HFF-Myc (cell line): ENCODE results near the gene NUCKS1.
A peak's percentile ranks its signal among the peaks of the same experiment; 100 is the strongest.

Source experiments
- DNase-seq: peaks from one replicate; pipeline ENCODE4 v3.0.0-alpha.2; 2011; ENCODE audit warnings: low read depth; ENCODE audit errors: extremely low read depth
- H3K4me3 ChIP-seq: replicated peaks from 2 replicates; pipeline ENCODE4 v1.5.1; 2011; ENCODE audit warnings: low read depth, mild to moderate bottlenecking, control low read depth, low read length
- TF ChIP-seq, protein P1 (sequence below): IDR thresholded peaks from 2 replicates; pipeline ENCODE4 v1.5.1; 2012; ENCODE audit warnings: mild to moderate bottlenecking, low read depth, low read length, control low read depth; ENCODE audit errors: missing control alignments

Gene NUCKS1

DNA sequence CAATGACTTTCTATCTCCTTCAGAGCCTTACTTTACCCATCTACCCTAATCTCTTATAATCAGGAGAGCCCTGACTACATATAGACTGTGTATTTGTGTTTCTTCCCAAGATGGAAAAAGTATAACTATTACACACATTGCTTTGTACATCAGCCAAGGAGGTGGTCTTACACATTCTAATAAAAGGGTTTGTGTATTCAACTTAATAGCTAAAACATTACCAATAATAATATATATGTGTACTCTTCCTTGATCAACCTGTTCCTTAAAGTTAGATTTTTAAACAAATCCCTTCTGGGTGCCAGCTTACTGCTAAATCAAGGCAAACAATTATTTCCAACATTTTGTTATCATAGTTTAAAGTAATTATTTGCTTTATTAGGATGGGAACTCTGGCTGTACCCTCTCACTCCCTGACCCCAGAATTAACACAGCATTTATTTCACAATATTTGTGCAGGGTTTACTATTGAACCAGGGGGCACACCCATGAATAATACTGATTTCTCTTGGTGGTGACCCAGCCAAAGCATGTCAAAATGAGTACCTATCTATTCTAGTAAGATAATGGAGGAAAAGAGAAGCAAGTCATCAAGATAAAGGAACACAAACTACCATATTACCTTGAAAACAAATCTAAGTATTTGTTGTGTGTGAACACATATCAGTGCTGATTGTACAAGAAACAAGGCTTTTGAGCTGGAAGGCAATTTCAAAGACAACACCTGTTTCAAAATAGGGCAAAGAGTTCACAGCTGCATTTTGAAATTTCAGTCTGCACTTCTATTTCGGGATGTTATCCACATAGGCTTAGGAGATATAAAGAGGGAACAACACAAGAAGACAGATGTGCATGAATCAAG is 39.5 kb downstream of the NUCKS1 start:
- TF ChIP-seq, protein P1, sequence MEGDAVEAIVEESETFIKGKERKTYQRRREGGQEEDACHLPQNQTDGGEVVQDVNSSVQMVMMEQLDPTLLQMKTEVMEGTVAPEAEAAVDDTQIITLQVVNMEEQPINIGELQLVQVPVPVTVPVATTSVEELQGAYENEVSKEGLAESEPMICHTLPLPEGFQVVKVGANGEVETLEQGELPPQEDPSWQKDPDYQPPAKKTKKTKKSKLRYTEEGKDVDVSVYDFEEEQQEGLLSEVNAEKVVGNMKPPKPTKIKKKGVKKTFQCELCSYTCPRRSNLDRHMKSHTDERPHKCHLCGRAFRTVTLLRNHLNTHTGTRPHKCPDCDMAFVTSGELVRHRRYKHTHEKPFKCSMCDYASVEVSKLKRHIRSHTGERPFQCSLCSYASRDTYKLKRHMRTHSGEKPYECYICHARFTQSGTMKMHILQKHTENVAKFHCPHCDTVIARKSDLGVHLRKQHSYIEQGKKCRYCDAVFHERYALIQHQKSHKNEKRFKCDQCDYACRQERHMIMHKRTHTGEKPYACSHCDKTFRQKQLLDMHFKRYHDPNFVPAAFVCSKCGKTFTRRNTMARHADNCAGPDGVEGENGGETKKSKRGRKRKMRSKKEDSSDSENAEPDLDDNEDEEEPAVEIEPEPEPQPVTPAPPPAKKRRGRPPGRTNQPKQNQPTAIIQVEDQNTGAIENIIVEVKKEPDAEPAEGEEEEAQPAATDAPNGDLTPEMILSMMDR, result no peak
- no peak overlapping the region for H3K4me3 ChIP-seq
- no peak for DNase-seq

DNA sequence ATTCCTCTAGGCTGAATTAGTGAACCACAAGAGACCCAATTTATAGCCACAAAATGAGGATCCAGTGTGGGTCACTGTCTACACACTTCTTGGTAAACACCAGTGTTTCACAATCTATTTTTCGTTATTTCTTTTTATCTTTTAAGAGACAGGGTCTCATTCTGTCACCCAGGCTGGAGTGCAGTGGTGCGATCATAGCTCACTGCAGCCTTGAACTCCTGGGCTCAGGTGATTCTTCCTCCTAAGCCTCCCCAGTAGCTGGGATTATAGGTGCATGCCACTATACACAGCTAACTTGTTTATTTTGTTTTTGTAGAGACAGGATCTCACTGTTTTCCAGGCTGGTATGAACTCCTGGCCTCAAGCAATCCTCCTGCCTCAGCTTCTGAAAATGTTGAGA is 40.3 kb downstream of the NUCKS1 start:
- TF ChIP-seq, protein P1, result no peak

GRCh38 chr1:205709059-205709398 is 41.0 kb downstream of the NUCKS1 start:
- no peak overlapping the region for H3K4me3 ChIP-seq
- TF ChIP-seq, protein P1, result no peak
- DNase-seq, result peak; percentile 12

More for the DNA sequence above, 40.3 kb downstream of the NUCKS1 start:
- no peak for DNase-seq
- no peak overlapping the region for H3K4me3 ChIP-seq

GRCh38 chr1:205706601-205707502 is 43.1 kb downstream of the NUCKS1 start:
- TF ChIP-seq, protein P1, result no peak
- no peak overlapping the region for H3K4me3 ChIP-seq
- no peak for DNase-seq

- TF ChIP-seq, protein P1, result no peak
- H3K4me3 ChIP-seq, result no peak overlapping the region
- no peak for DNase-seq
These were observed 45.1 kb downstream of the NUCKS1 start for GRCh38 chr1:205704903-205705302.

DNA sequence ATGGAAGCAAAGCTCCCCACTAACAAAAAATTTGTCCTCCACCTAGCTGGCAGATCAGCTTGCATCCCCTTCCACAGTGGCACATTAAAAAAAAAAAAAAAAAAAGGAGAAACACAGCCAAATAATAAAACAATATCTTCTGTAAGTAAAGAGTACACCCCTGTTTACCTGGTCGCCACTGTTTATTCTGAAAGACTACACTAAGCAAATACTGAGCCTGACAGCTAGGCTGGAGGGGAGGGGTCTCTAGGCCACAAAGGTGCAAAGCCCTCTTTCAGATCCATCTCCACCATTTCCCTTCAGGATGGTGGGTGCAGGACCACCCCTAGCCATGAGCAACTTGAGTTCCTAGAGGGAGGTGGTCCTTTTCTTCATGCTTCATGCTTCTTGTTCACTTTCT is 46.9 kb downstream of the NUCKS1 start:
- no peak overlapping the region for H3K4me3 ChIP-seq
- DNase-seq, result no peak
- TF ChIP-seq, protein P1, result no peak
